Mesothelial cell of epicardium (in vitro differentiated cells): ENCODE results near the gene GRM8. TPM values are rescaled to one million over a fixed set of nuclear protein-coding genes. Genes with fewer than 3 reads are reported as not detected.

Experiments used
- DNase-seq, 2 experiments: peaks; one replicate each; pipeline ENCODE4 v3.0.0; 2021; ENCODE audit warnings: low spot score in 2 of 2; ENCODE audit not compliant: unreplicated experiment in 2 of 2
- H3K27ac Mint-ChIP-seq: 2 replicates; pipeline ENCODE4 v1.8.0; 2021; ENCODE audit warnings: mixed read lengths
- H3K27me3 Mint-ChIP-seq: 2 replicates; pipeline ENCODE4 v1.8.0; 2021; ENCODE audit warnings: low read depth, mixed read lengths
- H3K36me3 Mint-ChIP-seq: 2 replicates; pipeline ENCODE4 v1.8.0; 2021; ENCODE audit warnings: mixed read lengths
- H3K4me1 Mint-ChIP-seq: 2 replicates; pipeline ENCODE4 v1.8.0; 2021; ENCODE audit warnings: mixed read lengths
- H3K4me3 Mint-ChIP-seq: 2 replicates; pipeline ENCODE4 v1.8.0; 2021; ENCODE audit warnings: mild to moderate bottlenecking, moderate library complexity, mixed read lengths
- H3K9me3 Mint-ChIP-seq: 2 replicates; pipeline ENCODE4 v1.8.0; 2021; ENCODE audit warnings: mixed read lengths
- CTCF ChIP-seq: fragments of 200-600 bp; sonication (generic); IDR thresholded peaks from one replicate; pipeline ENCODE4 v1.5.0; 2021; ENCODE audit warnings: antibody characterized with exemption; ENCODE audit not compliant: unreplicated experiment
- total RNA-seq: library from RNA; stranded (reverse); gene quantifications from 3 replicates; pipeline ENCODE4 v1.2.1, GENCODE V29; 2021

GRM8 gene
- total RNA-seq, 1 donor from 2014 or later: 1.0 TPM

GRCh38 chr7:126819197-126819484, 433.6 kb downstream of the GRM8 start:
- Mint-ChIP-seq H3K4me3 (no peak overlapping the region), H3K36me3 (no peaks in the 10 kb centered on the region), H3K27me3 (peaks cover 25% of the 10 kb centered on the region), H3K27ac (no peak overlapping the region), H3K9me3 (peaks cover 5% of the 10 kb centered on the region), H3K4me1 (no peaks in the 10 kb centered on the region)
- DNase-seq: no peak
- no peak for TF ChIP-seq CTCF

- peaks cover 27% of the 10 kb centered on the region for H3K27me3 Mint-ChIP-seq
- H3K4me1 Mint-ChIP-seq: no peaks in the 10 kb centered on the region
These were observed 434.1 kb downstream of the GRM8 start for GRCh38 chr7:126818393-126819196.

GRCh38 chr7:126809188-126809587, 443.6 kb downstream of the GRM8 start:
- Mint-ChIP-seq H3K36me3 (no peaks in the 10 kb centered on the region), H3K4me3 (no peak overlapping the region), H3K27me3 (peaks cover 30% of the 10 kb centered on the region), H3K27ac (no peak overlapping the region), H3K4me1 (peaks cover 3% of the 10 kb centered on the region), H3K9me3 (peaks cover 12% of the 10 kb centered on the region)
- no peak for TF ChIP-seq CTCF
- no peak for DNase-seq

More at GRCh38 chr7:126818393-126819196, 434.1 kb downstream of the GRM8 start:
- no peak for TF ChIP-seq CTCF
- H3K4me3 Mint-ChIP-seq: no peak overlapping the region
- H3K36me3 Mint-ChIP-seq: no peaks in the 10 kb centered on the region
- peaks cover 5% of the 10 kb centered on the region for H3K9me3 Mint-ChIP-seq
- H3K27ac Mint-ChIP-seq: no peak overlapping the region
- no peak for DNase-seq

- Mint-ChIP-seq H3K4me1 (peaks cover 4% of the 10 kb centered on the region), H3K4me3 (no peak overlapping the region), H3K27ac (no peak overlapping the region), H3K27me3 (peaks cover 30% of the 10 kb centered on the region), H3K9me3 (peaks cover 18% of the 10 kb centered on the region), H3K36me3 (no peaks in the 10 kb centered on the region)
- TF ChIP-seq CTCF: no peak
- no peak for DNase-seq
These were observed 446.1 kb downstream of the GRM8 start for GRCh38 chr7:126806614-126807013.

GRCh38 chr7:126805351-126805750, 447.4 kb downstream of the GRM8 start:
- no peak overlapping the region for H3K27ac Mint-ChIP-seq
- no peaks in the 10 kb centered on the region for H3K36me3 Mint-ChIP-seq
- H3K4me1 Mint-ChIP-seq: peaks cover 4% of the 10 kb centered on the region
- TF ChIP-seq CTCF: no peak
- no peak overlapping the region for H3K4me3 Mint-ChIP-seq
- peaks cover 30% of the 10 kb centered on the region for H3K27me3 Mint-ChIP-seq
- peaks cover 8% of the 10 kb centered on the region for H3K9me3 Mint-ChIP-seq
- DNase-seq: no peak

- H3K36me3 Mint-ChIP-seq: no peaks in the 10 kb centered on the region
- TF ChIP-seq CTCF: no peak
- peaks cover 26% of the 10 kb centered on the region for H3K27me3 Mint-ChIP-seq
- DNase-seq: no peak
- peaks cover 4% of the 10 kb centered on the region for H3K4me1 Mint-ChIP-seq
- no peak overlapping the region for H3K27ac Mint-ChIP-seq
- no peak overlapping the region for H3K4me3 Mint-ChIP-seq
- H3K9me3 Mint-ChIP-seq: peaks cover 8% of the 10 kb centered on the region
These were observed 448.1 kb downstream of the GRM8 start for GRCh38 chr7:126804604-126805003.
